HL-60 (cell line): Measurements from ENCODE around the gene GORASP1.

Experiments used
- DNase-seq, 2 experiments: peaks; one replicate each; pipeline ENCODE4 v3.0.0-alpha.2; 2010 to 2020; ENCODE audit warnings: low read depth in 1 of 2, low spot score in 1 of 2
- H3K27ac ChIP-seq: fragments of 250-450 bp; sonication (Bioruptor Pico); replicated peaks from 2 replicates; pipeline ENCODE4 v1.5.1; 2020; ENCODE audit warnings: mild to moderate bottlenecking, moderate library complexity
- H3K27me3 ChIP-seq: fragments of 250-450 bp; sonication (Bioruptor Pico); 2 replicates; pipeline ENCODE4 v1.5.1; 2021; ENCODE audit warnings: mild to moderate bottlenecking, moderate library complexity; ENCODE audit not compliant: insufficient read depth, poor library complexity, severe bottlenecking
- H3K4me3 ChIP-seq: replicated peaks from 2 replicates; pipeline ENCODE4 v1.5.1; 2011; ENCODE audit warnings: mild to moderate bottlenecking, control low read depth, low read length; ENCODE audit not compliant: insufficient read depth
- GABPA ChIP-seq: IDR thresholded peaks from 2 replicates; pipeline ENCODE4 v1.6.1; 2012; ENCODE audit warnings: low read depth
- POLR2AphosphoS5 ChIP-seq: IDR thresholded peaks from 2 replicates; pipeline ENCODE4 v1.6.1; 2012; ENCODE audit warnings: low read depth
- SPI1 ChIP-seq: IDR thresholded peaks from 2 replicates; pipeline ENCODE4 v1.6.1; 2012; ENCODE audit warnings: low read depth, mild to moderate bottlenecking, borderline replicate concordance
- TF ChIP-seq, protein P1 (sequence below): IDR thresholded peaks from 2 replicates; pipeline ENCODE4 v1.6.1; 2012; ENCODE audit warnings: low read depth; ENCODE audit not compliant: insufficient replicate concordance
- TF ChIP-seq, protein P2 (sequence below): IDR thresholded peaks from one replicate; pipeline ENCODE4 v1.5.1; 2011; ENCODE audit warnings: low read length, control low read depth, inconsistent platforms; ENCODE audit not compliant: insufficient read depth

Gene GORASP1

DNA sequence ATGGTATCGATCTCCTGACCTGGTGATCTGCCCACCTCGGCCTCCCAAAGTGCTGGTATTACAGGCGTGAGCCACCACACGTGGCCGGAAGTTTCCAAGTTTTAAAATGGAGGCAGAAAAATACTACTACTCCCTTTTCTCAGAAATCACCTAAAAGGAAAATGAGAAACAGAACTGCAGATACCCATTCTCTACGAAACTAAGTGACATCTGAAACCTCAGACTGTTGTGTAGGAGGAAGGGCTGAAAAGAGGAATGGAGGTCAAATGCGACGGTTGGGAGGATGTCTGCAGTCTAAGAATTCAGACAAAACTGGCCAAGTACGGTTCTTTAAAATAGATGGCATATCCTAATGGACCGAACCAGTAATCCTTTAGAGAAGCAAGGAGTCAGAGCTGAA lies 31.5 kb downstream of the GORASP1 start:
- Histone ChIP-seq H3K27me3 (no peaks in the 10 kb centered on the region), H3K27ac (no peak overlapping the region), H3K4me3 (no peak overlapping the region)
- no peak for DNase-seq
- no peak for TF ChIP-seq POLR2AphosphoS5
- TF ChIP-seq, protein P1, sequence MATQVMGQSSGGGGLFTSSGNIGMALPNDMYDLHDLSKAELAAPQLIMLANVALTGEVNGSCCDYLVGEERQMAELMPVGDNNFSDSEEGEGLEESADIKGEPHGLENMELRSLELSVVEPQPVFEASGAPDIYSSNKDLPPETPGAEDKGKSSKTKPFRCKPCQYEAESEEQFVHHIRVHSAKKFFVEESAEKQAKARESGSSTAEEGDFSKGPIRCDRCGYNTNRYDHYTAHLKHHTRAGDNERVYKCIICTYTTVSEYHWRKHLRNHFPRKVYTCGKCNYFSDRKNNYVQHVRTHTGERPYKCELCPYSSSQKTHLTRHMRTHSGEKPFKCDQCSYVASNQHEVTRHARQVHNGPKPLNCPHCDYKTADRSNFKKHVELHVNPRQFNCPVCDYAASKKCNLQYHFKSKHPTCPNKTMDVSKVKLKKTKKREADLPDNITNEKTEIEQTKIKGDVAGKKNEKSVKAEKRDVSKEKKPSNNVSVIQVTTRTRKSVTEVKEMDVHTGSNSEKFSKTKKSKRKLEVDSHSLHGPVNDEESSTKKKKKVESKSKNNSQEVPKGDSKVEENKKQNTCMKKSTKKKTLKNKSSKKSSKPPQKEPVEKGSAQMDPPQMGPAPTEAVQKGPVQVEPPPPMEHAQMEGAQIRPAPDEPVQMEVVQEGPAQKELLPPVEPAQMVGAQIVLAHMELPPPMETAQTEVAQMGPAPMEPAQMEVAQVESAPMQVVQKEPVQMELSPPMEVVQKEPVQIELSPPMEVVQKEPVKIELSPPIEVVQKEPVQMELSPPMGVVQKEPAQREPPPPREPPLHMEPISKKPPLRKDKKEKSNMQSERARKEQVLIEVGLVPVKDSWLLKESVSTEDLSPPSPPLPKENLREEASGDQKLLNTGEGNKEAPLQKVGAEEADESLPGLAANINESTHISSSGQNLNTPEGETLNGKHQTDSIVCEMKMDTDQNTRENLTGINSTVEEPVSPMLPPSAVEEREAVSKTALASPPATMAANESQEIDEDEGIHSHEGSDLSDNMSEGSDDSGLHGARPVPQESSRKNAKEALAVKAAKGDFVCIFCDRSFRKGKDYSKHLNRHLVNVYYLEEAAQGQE = no peak
- no peak for TF ChIP-seq GABPA
- TF ChIP-seq, protein P2, sequence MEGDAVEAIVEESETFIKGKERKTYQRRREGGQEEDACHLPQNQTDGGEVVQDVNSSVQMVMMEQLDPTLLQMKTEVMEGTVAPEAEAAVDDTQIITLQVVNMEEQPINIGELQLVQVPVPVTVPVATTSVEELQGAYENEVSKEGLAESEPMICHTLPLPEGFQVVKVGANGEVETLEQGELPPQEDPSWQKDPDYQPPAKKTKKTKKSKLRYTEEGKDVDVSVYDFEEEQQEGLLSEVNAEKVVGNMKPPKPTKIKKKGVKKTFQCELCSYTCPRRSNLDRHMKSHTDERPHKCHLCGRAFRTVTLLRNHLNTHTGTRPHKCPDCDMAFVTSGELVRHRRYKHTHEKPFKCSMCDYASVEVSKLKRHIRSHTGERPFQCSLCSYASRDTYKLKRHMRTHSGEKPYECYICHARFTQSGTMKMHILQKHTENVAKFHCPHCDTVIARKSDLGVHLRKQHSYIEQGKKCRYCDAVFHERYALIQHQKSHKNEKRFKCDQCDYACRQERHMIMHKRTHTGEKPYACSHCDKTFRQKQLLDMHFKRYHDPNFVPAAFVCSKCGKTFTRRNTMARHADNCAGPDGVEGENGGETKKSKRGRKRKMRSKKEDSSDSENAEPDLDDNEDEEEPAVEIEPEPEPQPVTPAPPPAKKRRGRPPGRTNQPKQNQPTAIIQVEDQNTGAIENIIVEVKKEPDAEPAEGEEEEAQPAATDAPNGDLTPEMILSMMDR = no peak
- TF ChIP-seq SPI1 = no peak

DNA sequence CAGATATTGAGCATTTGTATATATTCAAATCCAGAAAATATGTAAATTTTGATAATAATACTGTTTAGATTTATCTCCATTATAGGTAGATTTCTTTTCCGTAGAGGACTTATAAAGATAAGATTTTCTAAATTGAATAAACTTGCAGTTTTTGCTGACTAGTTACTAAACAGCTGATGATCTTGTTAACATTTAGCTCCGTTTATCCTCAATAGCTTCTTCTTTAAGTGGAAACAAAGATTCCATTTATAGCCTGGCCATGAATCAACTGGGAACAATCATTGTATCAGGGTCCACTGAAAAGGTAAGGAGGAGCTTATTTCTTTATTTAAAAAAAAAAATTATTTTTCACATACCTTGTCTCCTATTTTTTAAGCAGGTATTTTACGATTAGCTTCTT lies 38.9 kb downstream of the GORASP1 start:
- H3K27ac ChIP-seq = no peak overlapping the region
- DNase-seq = no peak
- TF ChIP-seq, protein P2 = no peak
- TF ChIP-seq, protein P1 = no peak
- TF ChIP-seq SPI1 (no peak), POLR2AphosphoS5 (no peak)
- no peak overlapping the region for H3K4me3 ChIP-seq
- H3K27me3 ChIP-seq = no peaks in the 10 kb centered on the region

DNA sequence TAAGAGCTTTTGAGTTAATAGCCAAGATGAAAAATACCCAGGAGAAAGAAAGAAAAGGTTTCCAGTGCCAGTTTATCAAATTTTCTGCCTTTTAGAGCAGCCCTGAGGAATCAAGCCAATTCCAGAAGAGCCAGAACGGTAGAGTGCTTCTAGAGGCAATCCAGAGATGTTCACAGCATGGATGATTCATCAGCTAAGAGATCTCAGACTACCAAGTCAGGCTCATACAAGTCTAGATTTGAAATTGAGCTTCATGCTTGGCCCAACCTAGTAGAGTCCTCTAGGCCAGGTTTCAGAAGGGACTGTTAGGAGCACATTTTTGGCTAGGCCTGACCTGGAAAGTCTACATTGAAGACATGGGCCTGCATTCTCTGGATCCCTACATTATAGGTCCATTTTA lies 40.1 kb downstream of the GORASP1 start:
- DNase-seq = no peak
- H3K4me3 ChIP-seq = no peak overlapping the region
- TF ChIP-seq, protein P2 = no peak
- no peak for TF ChIP-seq SPI1
- no peak for TF ChIP-seq GABPA
- TF ChIP-seq POLR2AphosphoS5 = no peak
- TF ChIP-seq, protein P1 = no peak
- no peak overlapping the region for H3K27ac ChIP-seq
- H3K27me3 ChIP-seq = no peaks in the 10 kb centered on the region
